Measurements from ENCODE around the gene BRD2. TPM values are rescaled to one million over a fixed set of nuclear protein-coding genes. Genes with fewer than 3 reads are reported as not detected.

The BRD2 gene
- total RNA-seq, 4 donors from 2014 or later = 107 to 154 (median 124) TPM

GRCh38 chr6:32932132-32932868 lies 36.1 kb upstream of the BRD2 start:
- TF ChIP-seq POLR2AphosphoS5 (IDR thresholded peaks at IDR 0.05) (no peak), CTCF (IDR thresholded peaks at IDR 0.05) (no peak), EP300 (IDR thresholded peaks at IDR 0.05) (no peak), POLR2A (IDR thresholded peaks at IDR 0.05) (no peak)

GRCh38 chr6:32933661-32934085 lies 34.7 kb upstream of the BRD2 start:
- H3K4me3 ChIP-seq = no peak overlapping the region
- H3K36me3 ChIP-seq = no peaks in the 10 kb centered on the region
- peak; percentile 76 to 85 (median 84) for TF ChIP-seq CTCF (IDR thresholded peaks at IDR 0.05)
- no peak for TF ChIP-seq POLR2A (IDR thresholded peaks at IDR 0.05)
- no peaks in the 10 kb centered on the region for H3K9me3 ChIP-seq
- no peaks in the 10 kb centered on the region for H3K27me3 ChIP-seq
- peak; percentile 72 for ATAC-seq
- H3K27ac ChIP-seq = no peak overlapping the region
- H3K4me1 ChIP-seq = no peaks in the 10 kb centered on the region
- WGBS, 2 donors (ENCODE audit: low coverage in 1 of 2) = 0% methylated on average over 1 of the region's 3 CpGs; no CpG with 5 or more reads in 1 of the 2 donors

More at GRCh38 chr6:32932132-32932868, 36.1 kb upstream of the BRD2 start:
- 54 to 57% methylated on average over 7 of the region's 7 CpGs for WGBS, 2 donors (ENCODE audit: low coverage in 1 of 2)
- no peaks in the 10 kb centered on the region for H3K9me3 ChIP-seq
- ATAC-seq = no peak
- H3K27me3 ChIP-seq = no peaks in the 10 kb centered on the region
- H3K4me3 ChIP-seq = no peak overlapping the region
- H3K4me1 ChIP-seq = no peaks in the 10 kb centered on the region
- H3K36me3 ChIP-seq = no peaks in the 10 kb centered on the region
- H3K27ac ChIP-seq = no peak overlapping the region

DNA sequence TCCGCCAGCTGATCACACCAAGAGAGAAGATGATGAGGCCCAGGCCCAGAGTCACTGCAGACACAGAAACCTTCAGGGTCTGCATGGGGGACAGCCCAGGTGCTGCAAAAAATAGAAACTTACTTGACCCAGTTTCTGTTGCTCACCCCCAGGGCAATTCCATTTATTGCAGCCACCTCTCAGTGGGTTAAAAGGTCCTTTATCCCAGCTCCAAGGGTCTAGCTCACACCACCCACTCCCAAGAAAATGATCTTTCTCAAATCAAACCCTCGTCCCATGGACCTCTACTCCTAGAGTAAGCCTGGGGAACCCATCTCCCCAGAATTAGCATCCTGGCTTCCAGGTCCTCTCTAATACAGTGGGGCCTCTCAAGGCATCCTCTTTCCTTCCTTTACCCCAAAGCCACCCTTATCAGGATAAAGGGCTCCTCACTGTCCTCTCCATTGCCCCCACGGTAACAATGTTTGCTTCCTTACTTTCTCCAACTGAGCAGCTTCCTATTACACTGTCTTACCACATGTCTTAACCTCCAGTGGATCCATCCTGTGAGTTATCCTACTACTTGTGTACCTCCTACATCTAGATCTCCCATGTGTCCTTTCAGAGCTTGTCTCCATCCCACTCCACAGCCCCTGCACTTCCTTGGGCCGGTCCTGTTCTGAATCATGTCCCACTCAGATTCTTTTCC lies 32.7 kb upstream of the BRD2 start:
- WGBS, 2 donors (ENCODE audit: low coverage in 1 of 2) = 83 to 90% methylated on average over 2 to 4 of the region's 4 CpGs
- ATAC-seq = no peak
- H3K27ac ChIP-seq = no peak overlapping the region

DNA sequence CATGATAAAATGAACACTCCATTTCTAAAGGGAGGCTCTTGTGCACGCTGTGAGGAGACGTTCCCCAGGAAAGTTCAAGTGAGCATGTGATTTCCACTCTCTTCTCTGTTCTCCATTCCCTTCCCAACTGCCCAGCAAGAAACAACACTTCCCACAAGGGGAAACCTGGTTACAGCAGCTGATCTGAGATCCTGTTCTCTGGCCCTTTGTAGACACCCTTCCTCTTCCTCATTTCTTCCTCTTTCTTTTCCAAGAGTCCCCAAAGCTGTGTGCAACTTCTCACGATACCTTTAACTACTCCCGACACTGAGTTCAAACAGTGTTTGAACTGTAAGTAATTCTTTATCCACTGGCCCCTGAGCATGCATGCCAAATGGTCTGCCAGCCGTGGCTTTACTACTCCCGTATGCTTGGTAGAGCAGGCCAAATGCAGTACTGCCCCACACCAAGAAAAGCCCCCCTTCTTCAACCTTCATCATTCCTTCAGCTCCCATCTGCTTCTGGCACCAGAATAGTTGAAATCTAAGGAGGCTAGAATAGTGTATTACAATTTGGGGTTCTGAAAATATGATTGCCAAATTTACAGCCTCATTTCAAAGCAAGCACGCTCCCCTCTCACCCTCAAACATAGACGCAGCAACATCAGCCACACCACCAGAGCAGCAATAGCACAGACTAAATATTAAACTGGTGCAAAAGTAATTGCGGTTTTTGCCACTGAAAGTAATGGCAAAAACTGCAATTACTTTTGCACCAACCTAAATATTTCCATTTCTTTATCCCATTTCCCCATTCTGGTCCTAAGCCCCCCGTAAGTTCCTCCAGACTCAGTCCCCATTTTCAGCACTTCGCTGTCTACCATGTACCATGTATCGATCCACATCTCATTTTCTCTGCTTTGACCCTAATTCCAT lies 31.9 kb upstream of the BRD2 start:
- Histone ChIP-seq H3K27ac (no peak overlapping the region), H3K36me3 (no peaks in the 10 kb centered on the region), H3K4me3 (no peak overlapping the region), H3K27me3 (no peaks in the 10 kb centered on the region), H3K4me1 (peaks cover 0 to 7% (median 0%) of the 10 kb centered on the region in 3 donors), H3K9me3 (no peaks in the 10 kb centered on the region)
- 79 to 82% methylated on average over 7 to 12 of the region's 12 CpGs for WGBS, 2 donors (ENCODE audit: low coverage in 1 of 2)
- ATAC-seq = no peak
- TF ChIP-seq POLR2AphosphoS5 (IDR thresholded peaks at IDR 0.05) (no peak), POLR2A (IDR thresholded peaks at IDR 0.05) (no peak), CTCF (IDR thresholded peaks at IDR 0.05) (no peak), EP300 (IDR thresholded peaks at IDR 0.05) (no peak)

More for the DNA sequence above, 32.7 kb upstream of the BRD2 start:
- Histone ChIP-seq H3K36me3 (no peaks in the 10 kb centered on the region), H3K27me3 (no peaks in the 10 kb centered on the region), H3K4me1 (peaks cover 0 to 5% (median 0%) of the 10 kb centered on the region in 3 donors), H3K4me3 (no peak overlapping the region), H3K9me3 (no peaks in the 10 kb centered on the region)
- TF ChIP-seq CTCF (IDR thresholded peaks at IDR 0.05) (no peak), POLR2A (IDR thresholded peaks at IDR 0.05) (no peak), EP300 (IDR thresholded peaks at IDR 0.05) (no peak), POLR2AphosphoS5 (IDR thresholded peaks at IDR 0.05) (no peak)
